HG02938 (cell line): ENCODE results near the gene PIAS4.

ENCODE experiments used
- ATAC-seq: cut with Tn5 transposase; IDR thresholded peaks from one replicate; pipeline ENCODE4 v1.9.1; 2021; ENCODE audit warnings: mild to moderate bottlenecking, moderate library complexity; ENCODE audit not compliant: unreplicated experiment

The PIAS4 gene

GRCh38 chr19:4023600-4024398 lies 16.3 kb downstream of the PIAS4 start:
- no peak for ATAC-seq

GRCh38 chr19:4025317-4025716 lies 17.8 kb downstream of the PIAS4 start:
- ATAC-seq = no peak

GRCh38 chr19:4027146-4027545 lies 19.6 kb downstream of the PIAS4 start:
- no peak for ATAC-seq

GRCh38 chr19:4028334-4029246 lies 21.1 kb downstream of the PIAS4 start:
- no peak for ATAC-seq

- ATAC-seq = no peak
These were observed 21.7 kb downstream of the PIAS4 start for GRCh38 chr19:4029247-4029614.

- ATAC-seq = no peak
These were observed 23.0 kb downstream of the PIAS4 start for GRCh38 chr19:4030552-4030951.

- no peak for ATAC-seq
These were observed 23.4 kb downstream of the PIAS4 start for GRCh38 chr19:4030981-4031380.

- no peak for ATAC-seq
These were observed 23.9 kb downstream of the PIAS4 start for GRCh38 chr19:4031420-4031819.

GRCh38 chr19:4032436-4032835 lies 24.9 kb downstream of the PIAS4 start:
- ATAC-seq = no peak

- no peak for ATAC-seq
These were observed 25.8 kb downstream of the PIAS4 start for GRCh38 chr19:4033028-4033956.

- ATAC-seq = no peak
These were observed 26.8 kb downstream of the PIAS4 start for GRCh38 chr19:4034048-4035017.

GRCh38 chr19:4035018-4035566 lies 27.6 kb downstream of the PIAS4 start:
- ATAC-seq = no peak

- no peak for ATAC-seq
These were observed 28.0 kb downstream of the PIAS4 start for GRCh38 chr19:4035582-4035981.

- no peak for ATAC-seq
These were observed 29.2 kb downstream of the PIAS4 start for GRCh38 chr19:4036576-4037300.

- no peak for ATAC-seq
These were observed 29.9 kb downstream of the PIAS4 start for GRCh38 chr19:4037301-4037949.

GRCh38 chr19:4038057-4038456 lies 30.5 kb downstream of the PIAS4 start:
- no peak for ATAC-seq

GRCh38 chr19:4038661-4039423 lies 31.3 kb downstream of the PIAS4 start:
- ATAC-seq = no peak
